ENCODE measurements around the gene AGAP3.

The AGAP3 gene

DNA sequence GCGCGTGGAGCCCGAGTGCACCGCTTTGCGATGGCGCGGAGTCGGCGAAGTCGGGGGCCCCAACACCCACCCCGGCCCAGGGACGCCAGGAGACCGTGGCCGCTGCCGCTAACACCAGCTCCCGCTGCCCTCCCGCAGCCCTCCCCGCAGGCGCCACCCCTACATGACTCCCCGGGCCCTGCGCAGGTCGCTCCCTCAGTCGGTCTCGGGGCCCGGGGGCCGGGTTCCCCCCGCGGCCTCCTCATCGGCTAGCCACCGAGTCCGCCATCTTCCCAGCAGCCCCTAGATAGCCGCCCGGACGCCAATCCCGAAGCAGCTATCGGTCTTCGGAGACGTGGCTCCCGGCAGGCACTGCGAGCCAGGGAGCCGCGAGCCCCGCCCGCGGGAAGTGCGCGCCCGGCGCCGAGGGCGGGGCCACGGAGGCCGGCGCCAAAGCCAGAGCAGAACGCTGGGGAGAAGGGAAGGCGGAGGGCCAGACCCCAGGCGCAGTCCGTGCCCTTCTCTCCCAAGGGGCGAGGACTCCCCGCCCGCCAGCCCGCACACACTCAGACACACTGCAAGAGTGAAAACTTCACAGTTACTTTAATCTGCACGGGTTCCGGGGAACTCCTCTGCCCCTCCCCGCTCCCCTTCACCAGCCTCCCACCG lies 5.6 kb upstream of the AGAP3 start, which contains the start of gene FASTK:
FASTK (minus strand) TSS at position 288 of the 648 bp plus-strand sequence; CDS start at position 245, 43 bp downstream.
- TF ChIP-seq CTCF (IDR thresholded peaks at IDR 0.05; ENCODE audit: poor library complexity, severe bottlenecking): no peak
- Histone ChIP-seq H3K27ac (ENCODE audit: poor library complexity, severe bottlenecking) (peak within 1 kb of the TSS; percentile 87), H3K4me3 (ENCODE audit: severe bottlenecking) (peak within 1 kb of the TSS; percentile 96), H3K9me3 (ENCODE audit: severe bottlenecking) (no peaks in the 10 kb centered on the region), H3K36me3 (ENCODE audit: low read depth) (peaks cover 15% of the 10 kb centered on the region), H3K4me1 (ENCODE audit: insufficient read depth, poor library complexity, severe bottlenecking) (peaks cover 6% of the 10 kb centered on the region), H3K27me3 (ENCODE audit: insufficient read depth, poor library complexity, severe bottlenecking) (no peaks in the 10 kb centered on the region)
- peak; percentile 76 for ATAC-seq (ENCODE audit: low read depth)
- peak; percentile 92 for DNase-seq (ENCODE audit: low spot score)

DNA sequence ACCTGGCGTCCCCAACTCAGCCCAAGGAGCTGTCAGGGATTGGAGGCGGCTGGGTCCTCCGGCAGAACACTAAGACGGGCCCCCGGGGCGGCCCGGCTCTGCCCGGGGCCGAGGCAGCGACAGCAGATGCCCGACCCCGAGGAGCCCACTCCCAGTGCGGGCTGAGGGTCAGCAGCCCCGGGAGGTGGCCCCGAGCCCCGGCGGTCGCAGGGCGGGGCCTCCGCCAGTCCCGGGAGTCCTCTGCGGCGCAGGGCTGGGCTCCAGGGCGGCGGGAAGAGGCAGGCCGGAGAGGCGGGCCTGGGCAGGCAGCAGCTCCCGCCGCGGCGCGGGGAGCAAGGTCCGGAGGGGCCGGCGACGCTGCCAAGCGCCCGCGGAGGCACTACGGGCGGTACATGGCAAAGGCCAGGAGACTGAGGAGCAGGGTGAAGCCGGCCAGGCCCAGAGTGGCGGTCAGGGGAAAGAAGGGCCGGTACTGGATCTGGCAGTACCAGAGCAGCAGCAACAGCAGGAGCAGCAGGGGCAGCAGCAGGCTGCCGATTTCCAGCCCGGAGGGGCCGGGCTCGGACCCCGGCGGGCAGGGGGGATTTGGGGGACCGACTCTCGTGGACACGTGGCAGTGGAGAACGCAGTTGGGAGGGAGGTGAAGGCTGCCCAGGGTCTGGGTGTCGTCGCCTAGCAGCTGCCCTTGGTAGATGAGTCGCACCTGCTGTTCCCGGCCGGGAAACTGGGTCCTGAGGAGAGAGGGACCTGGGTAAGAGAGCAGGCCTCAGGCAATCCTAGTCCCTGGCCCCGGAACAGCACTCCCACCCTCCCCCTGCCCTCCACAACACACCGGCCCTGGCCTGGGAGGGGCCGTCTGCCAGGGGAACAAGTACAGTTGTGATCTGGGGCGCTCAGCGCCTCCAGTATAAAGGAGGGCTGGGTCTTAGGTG lies 4.8 kb upstream of the AGAP3 start:
- Histone ChIP-seq H3K27ac (ENCODE audit: poor library complexity, severe bottlenecking) (peak overlapping the region; percentile 87), H3K4me1 (ENCODE audit: insufficient read depth, poor library complexity, severe bottlenecking) (peaks cover 6% of the 10 kb centered on the region), H3K9me3 (ENCODE audit: severe bottlenecking) (no peaks in the 10 kb centered on the region), H3K27me3 (ENCODE audit: insufficient read depth, poor library complexity, severe bottlenecking) (no peaks in the 10 kb centered on the region), H3K36me3 (ENCODE audit: low read depth) (peaks cover 7% of the 10 kb centered on the region), H3K4me3 (ENCODE audit: severe bottlenecking) (peak overlapping the region; percentile 96)
- no peak for TF ChIP-seq CTCF (IDR thresholded peaks at IDR 0.05; ENCODE audit: poor library complexity, severe bottlenecking)
- peak; percentile 16 for ATAC-seq (ENCODE audit: low read depth)
- DNase-seq (ENCODE audit: low spot score): peak; percentile 55

DNA sequence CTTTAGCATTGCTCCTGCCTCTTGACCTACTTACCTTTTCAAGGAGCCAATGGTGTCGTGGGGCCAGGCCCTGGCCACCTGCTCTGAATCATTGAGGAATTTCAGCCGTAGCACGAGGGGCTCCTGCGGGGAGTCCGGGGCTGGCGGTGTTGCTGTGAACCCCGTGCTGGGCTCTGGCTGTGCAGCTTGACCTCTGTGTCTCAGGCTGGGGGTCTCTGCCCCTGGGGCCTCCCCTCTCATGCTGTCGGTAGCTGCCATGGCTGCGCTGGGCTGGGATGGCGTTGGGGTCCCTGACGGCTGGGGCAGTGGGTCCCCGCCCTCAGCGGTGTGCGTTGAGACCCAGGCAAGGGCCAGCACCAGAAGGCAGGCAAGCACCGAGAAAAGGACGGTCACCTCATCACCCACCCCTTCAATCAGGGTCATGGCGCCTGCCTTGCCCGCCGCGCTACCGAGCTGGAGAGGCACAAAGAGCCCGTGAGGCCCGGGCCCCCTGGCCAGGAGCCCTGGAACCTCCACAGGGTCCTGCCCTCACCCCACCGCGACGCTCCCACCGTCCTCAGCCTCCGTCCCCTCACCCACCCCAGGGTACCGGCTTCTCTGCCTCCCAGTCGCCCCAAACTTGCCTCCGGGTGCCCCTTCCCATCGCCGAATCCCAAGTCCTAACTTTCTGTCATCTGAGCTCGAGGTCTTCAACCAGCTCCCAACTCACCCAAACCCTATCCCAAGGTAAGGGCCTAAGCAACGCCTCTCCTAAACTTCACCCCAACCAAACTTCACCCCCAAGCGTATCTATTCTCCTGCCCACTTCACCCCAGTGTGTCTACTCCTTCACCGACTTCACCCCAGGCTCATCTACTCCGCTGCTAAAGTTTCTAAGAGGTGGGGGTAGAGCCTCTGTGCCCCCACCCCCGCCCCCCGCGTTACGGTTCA lies 3.9 kb upstream of the AGAP3 start:
- peak overlapping the region; percentile 96 for H3K4me3 ChIP-seq (ENCODE audit: severe bottlenecking)
- TF ChIP-seq CTCF (IDR thresholded peaks at IDR 0.05; ENCODE audit: poor library complexity, severe bottlenecking): no peak
- H3K4me1 ChIP-seq (ENCODE audit: insufficient read depth, poor library complexity, severe bottlenecking): peaks cover 6% of the 10 kb centered on the region
- H3K27me3 ChIP-seq (ENCODE audit: insufficient read depth, poor library complexity, severe bottlenecking): no peaks in the 10 kb centered on the region
- H3K36me3 ChIP-seq (ENCODE audit: low read depth): peaks cover 4% of the 10 kb centered on the region; the same call in 1 of the 2 replicates
- ATAC-seq (ENCODE audit: low read depth) (no peak), DNase-seq (ENCODE audit: low spot score) (peak; percentile 65)
- H3K9me3 ChIP-seq (ENCODE audit: severe bottlenecking): no peaks in the 10 kb centered on the region
- peak overlapping the region; percentile 87 for H3K27ac ChIP-seq (ENCODE audit: poor library complexity, severe bottlenecking)

- H3K9me3 ChIP-seq (ENCODE audit: severe bottlenecking): no peaks in the 10 kb centered on the region
- peak within 1 kb of the TSS; percentile 87 for H3K27ac ChIP-seq (ENCODE audit: poor library complexity, severe bottlenecking)
- H3K4me1 ChIP-seq (ENCODE audit: insufficient read depth, poor library complexity, severe bottlenecking): peaks cover 8% of the 10 kb centered on the region
- H3K27me3 ChIP-seq (ENCODE audit: insufficient read depth, poor library complexity, severe bottlenecking): no peaks in the 10 kb centered on the region
- H3K4me3 ChIP-seq (ENCODE audit: severe bottlenecking): peak within 1 kb of the TSS; percentile 96
- DNase-seq (ENCODE audit: low spot score) (peak; percentile 83), ATAC-seq (ENCODE audit: low read depth) (peak; percentile 26; the same call in 2 of the 3 replicates)
- peaks cover 4% of the 10 kb centered on the region; the same call in 1 of the 2 replicates for H3K36me3 ChIP-seq (ENCODE audit: low read depth)
- no peak for TF ChIP-seq CTCF (IDR thresholded peaks at IDR 0.05; ENCODE audit: poor library complexity, severe bottlenecking)
Measured at GRCh38 chr7:151083071-151083823, 3.0 kb upstream of the AGAP3 start, which contains the start of gene TMUB1. TMUB1 (minus strand) TSS chr7:151083493; CDS start chr7:151082563, 930 bp downstream.

Data from RWPE2 (cell line).